HG03280 (cell line): ENCODE results near the gene ISG15.
A peak's percentile ranks its signal among the peaks of the same experiment; 100 is the strongest.
"Not testable (repeated sequence)": the region's sequence is repeated elsewhere in the genome, so short reads cannot be mapped to it uniquely, and the experiment has no call there.

Experiments
- ATAC-seq: cut with Tn5 transposase; IDR thresholded peaks from one replicate; pipeline ENCODE4 v1.9.1; 2021; ENCODE audit warnings: mild to moderate bottlenecking, moderate library complexity; ENCODE audit not compliant: unreplicated experiment

Gene ISG15

GRCh38 chr1:1006305-1007159 lies 6.8 kb upstream of the ISG15 start:
- ATAC-seq = no peak

- not testable (repeated sequence) for ATAC-seq
Measured at GRCh38 chr1:1010131-1010530, 3.2 kb upstream of the ISG15 start.

- ATAC-seq = no peak
Measured at GRCh38 chr1:1011396-1011949, 1.8 kb upstream of the ISG15 start.

- peak; percentile 4 for ATAC-seq
Measured at GRCh38 chr1:1012736-1013104, 577 bp upstream of the ISG15 start.

GRCh38 chr1:1013922-1014648 lies 788 bp downstream of the ISG15 start:
- no peak for ATAC-seq

- no peak for ATAC-seq
Measured at GRCh38 chr1:1014799-1015681, 1.7 kb downstream of the ISG15 start.

GRCh38 chr1:1017397-1018320 lies 4.4 kb downstream of the ISG15 start:
- not testable (repeated sequence) for ATAC-seq

- ATAC-seq = not testable (repeated sequence)
Measured at GRCh38 chr1:1018321-1018685, 5.0 kb downstream of the ISG15 start.

GRCh38 chr1:1019122-1019999 lies 6.1 kb downstream of the ISG15 start:
- ATAC-seq = peak; percentile 75

- peak; percentile 32 for ATAC-seq
Measured at GRCh38 chr1:1020000-1020404, 6.7 kb downstream of the ISG15 start, which contains the start of gene AGRN. Gene AGRN, plus strand, starts transcription at chr1:1020120. Its CDS starts 53 bp downstream, at chr1:1020173.

- no peak for ATAC-seq
Measured at GRCh38 chr1:1020415-1021009, 7.2 kb downstream of the ISG15 start.

- ATAC-seq = no peak
Measured at GRCh38 chr1:1021010-1021919, 8.0 kb downstream of the ISG15 start.

GRCh38 chr1:1021920-1022259 lies 8.6 kb downstream of the ISG15 start:
- no peak for ATAC-seq

GRCh38 chr1:1022302-1023009 lies 9.2 kb downstream of the ISG15 start:
- no peak for ATAC-seq

GRCh38 chr1:1023700-1024099 lies 10.4 kb downstream of the ISG15 start:
- ATAC-seq = no peak

GRCh38 chr1:1024149-1024770 lies 11.0 kb downstream of the ISG15 start:
- ATAC-seq = no peak
